SW480 (cell line): Measurements from ENCODE around the gene SCG3.
A peak's percentile ranks its signal among the peaks of the same experiment; 100 is the strongest.

Experiments used
- DNase-seq: peaks from one replicate; pipeline ENCODE4 v3.0.0-alpha.2; 2016; ENCODE audit warnings: low spot score

The SCG3 gene

DNA sequence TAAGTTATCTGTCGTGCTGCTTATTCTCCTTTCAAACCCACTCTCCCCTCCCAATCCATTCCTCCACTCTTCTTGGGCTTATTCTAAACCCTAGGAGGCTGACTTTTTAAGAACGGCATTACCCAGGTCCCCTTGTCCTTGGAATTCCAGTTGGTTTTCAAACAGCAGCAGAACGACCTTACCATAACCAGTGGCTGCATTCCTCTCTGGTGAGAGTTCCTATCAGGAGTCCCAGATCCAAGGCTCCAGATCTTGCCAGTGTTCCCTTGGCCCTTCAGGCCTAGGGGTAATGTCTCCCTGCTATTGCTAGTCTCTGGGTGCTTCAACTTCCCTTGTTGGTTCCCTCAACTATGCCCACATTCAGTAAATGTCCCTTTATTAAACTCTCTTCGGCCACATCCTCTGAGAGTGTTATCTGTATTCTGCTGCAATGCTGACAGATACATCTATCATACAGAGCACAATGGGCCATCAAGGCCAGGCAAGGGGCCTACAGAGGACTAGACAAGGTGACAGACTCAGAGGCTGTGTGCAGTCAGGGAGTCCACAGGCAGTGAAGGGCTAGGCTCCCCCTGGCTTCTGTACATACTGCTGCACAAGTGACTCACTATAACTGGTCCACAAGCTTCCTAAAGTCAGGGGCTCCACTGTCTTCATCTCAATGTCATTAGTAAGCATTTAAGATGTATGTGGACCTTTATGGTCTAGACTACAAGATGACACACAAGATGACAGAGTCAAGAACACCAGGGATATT lies 46.0 kb downstream of the SCG3 start:
- no peak for DNase-seq

DNA sequence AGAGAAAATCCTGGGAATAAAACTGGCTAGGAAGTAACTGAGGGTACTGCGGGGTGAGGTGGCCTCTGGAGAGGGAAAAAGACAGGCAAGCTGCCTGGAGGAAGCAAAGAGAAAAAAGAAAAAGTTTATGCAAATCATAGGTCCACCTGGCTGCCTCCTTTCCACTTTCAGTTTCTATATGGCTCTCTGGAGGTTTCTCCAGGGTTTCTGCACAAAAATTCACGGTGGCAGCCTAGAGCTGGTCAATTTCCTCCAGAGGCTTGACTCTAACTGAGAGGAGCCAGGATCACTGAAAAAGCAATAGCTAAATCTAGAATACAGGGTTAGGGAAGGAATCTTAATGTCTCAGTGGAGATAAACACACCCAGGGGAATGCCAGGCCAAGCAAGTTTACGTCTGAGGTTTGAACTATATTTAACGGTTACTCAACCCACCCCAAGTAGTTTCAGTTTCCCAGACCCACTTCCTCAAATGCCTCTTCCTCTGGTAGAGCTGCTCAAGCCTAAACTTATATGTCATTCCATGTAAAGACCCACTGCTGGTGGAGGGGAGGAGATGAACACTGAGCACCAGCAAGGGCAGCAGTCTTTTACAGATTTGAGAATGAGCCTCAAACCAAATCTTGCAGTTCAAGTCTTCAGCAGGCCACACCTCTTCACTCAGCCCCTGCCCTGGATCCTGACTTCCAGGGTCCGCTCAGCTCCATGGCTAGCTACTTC lies 50.4 kb downstream of the SCG3 start:
- no peak for DNase-seq

DNA sequence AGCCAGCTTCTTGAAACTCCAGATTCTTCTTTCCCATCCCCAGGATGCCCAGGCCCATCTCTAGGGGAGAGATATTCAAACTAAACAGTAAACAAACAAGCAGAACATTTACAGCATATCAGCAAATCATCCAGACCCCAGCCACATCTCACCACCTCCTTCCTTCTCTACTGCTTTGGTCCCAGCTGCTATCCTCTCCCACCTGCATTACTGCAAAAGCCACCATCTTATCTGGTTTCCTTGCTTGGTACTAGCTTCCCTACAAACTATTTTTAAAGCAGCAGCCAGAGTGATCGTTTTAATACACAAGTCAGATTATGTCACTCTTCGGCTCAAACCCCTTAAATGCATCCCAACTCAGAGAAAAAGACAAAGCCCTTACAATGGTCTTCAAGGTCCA lies 51.3 kb downstream of the SCG3 start:
- no peak for DNase-seq

DNA sequence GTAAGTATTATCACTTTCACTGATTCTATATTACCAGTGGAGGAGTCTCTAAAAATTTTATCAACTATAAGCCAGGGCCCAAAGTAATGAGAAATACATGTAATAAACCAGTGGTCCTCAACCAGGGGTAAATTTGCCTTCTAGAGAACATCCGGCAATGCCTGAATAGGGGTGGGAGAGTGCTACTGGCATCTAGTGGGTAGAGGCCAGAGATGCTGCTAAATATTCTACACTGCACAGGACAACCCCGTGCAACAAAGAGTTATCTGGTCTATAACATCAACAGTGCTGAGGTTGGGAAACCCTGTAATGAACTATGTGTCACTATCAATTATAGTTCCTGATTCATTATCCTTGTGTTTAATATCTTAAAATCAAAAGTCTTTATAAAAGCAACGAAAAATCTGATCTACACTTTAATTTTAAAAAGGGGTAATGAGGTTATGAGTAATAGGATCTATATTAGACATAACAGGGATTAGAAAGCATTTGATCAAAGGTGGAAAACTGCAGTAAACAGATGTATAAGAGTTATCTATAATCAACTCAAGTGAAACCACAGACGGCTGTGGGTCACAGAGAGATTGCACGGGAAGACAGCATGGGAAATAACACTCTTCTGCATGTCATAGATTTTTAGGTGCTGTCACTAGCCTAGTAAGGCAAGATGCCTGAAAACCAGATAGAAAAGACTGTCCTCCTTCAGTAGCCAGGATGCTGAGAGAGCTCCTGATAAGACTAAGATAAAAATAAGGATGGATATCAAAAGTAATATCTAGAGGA lies 54.1 kb downstream of the SCG3 start:
- no peak for DNase-seq

DNA sequence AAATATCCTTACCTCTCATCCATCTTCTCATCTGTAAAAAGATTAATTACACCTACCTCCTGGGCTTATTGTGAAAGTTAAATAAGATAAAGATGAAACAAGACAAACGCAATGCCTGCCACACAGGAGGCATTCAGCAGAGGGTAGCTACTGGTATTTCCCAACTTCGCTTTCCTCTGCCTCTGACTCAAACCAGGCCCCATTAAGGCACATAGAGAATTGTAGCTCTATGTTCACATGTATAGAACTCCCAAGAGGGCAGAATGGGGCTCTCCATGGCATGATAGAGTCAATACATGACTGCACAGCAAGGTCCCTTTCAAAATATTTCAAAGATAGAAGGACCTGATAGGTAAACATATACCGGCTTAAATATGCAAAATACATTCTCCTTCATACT lies 54.8 kb downstream of the SCG3 start:
- no peak for DNase-seq

DNA sequence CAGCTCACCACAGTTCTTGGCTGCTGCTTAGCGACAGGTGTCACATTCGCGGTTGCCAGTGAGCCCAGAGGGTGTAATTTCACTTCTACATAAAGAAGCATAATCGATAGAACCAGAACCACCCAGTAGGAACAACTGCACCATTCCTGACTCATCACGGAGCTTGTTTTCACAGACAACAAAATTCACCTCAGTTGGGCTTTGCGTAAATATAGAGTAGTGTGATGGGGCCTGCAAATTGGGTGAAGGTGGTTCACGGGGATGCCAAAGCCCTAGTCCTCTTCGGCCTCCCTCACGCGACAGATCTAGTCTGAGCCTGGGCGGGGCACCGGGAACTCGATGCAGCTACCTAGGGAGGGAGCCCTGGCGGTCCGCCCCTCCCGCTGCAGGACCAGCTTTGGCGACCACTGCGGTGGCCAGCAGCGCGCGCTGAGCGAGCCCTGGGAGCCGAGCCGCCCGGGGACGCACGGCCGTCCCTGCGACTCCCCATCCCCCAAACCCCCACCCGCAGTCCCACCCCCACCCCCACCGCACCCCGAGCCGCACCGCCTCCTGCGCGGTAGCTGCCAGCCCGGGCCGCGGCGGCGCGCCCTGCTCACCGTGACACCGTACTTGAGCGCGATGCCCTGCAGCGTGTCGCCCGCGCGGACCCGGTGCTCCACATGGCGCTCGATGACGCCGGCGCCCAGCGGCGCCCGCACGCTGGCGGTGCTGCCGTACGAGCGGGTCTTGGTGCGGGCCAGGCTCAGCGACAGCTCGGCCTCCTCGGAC lies 55.6 kb downstream of the SCG3 start:
- DNase-seq, result peak; percentile 58

GRCh38 chr15:51737522-51738305 lies 56.4 kb downstream of the SCG3 start, which contains the start of gene LYSMD2:
Gene LYSMD2 (minus strand): TSS chr15:51737655. CDS start chr15:51737622, 33 bp downstream.
- DNase-seq, result peak; percentile 35

GRCh38 chr15:51738553-51738952 lies 57.2 kb downstream of the SCG3 start:
- no peak for DNase-seq

GRCh38 chr15:51739061-51739712 lies 57.9 kb downstream of the SCG3 start:
- DNase-seq, result no peak

DNA sequence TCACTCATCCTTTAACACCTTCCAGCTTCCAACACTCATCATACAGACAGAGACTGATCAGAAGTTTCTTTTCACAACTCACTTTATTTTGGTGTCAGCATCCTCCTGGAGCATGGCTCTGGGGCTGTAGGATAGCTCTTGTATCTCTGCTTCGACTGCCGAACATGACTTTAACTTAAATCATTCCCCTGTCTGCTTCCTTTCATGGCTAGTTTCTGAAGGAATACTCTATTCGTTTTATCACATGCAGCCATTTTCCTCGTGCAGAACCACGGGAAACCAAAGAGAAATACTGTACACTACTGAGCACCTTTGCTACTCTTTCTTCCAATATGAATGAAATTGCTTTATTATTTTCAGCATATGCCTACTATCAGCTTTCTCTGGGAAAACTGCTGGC lies 68.0 kb downstream of the SCG3 start:
- no peak for DNase-seq

DNA sequence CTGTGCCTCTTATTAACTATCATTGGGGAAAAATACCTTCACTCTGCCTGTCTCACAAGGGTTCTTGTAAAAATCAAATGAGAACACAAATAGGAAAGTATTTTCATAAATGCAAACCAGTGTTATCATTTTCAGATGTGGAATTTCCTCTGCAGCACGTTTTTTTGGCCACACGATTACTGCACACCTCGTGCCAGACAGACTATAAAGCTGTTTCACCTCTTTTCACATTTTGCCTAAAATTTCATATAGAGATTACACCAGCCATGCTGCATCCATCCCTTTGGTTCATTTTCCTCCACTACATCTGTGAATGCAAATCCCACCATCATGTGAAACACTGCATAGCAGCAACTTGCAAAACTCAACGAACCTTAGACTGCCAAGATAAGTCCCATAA lies 68.9 kb downstream of the SCG3 start:
- no peak for DNase-seq

- DNase-seq, result peak; percentile 56
These were observed 69.7 kb downstream of the SCG3 start, which contains the start of gene TMOD2 for GRCh38 chr15:51750792-51751696. Gene TMOD2 (plus strand): TSS chr15:51751597. CDS start chr15:51766442, 14,845 bp downstream.

DNA sequence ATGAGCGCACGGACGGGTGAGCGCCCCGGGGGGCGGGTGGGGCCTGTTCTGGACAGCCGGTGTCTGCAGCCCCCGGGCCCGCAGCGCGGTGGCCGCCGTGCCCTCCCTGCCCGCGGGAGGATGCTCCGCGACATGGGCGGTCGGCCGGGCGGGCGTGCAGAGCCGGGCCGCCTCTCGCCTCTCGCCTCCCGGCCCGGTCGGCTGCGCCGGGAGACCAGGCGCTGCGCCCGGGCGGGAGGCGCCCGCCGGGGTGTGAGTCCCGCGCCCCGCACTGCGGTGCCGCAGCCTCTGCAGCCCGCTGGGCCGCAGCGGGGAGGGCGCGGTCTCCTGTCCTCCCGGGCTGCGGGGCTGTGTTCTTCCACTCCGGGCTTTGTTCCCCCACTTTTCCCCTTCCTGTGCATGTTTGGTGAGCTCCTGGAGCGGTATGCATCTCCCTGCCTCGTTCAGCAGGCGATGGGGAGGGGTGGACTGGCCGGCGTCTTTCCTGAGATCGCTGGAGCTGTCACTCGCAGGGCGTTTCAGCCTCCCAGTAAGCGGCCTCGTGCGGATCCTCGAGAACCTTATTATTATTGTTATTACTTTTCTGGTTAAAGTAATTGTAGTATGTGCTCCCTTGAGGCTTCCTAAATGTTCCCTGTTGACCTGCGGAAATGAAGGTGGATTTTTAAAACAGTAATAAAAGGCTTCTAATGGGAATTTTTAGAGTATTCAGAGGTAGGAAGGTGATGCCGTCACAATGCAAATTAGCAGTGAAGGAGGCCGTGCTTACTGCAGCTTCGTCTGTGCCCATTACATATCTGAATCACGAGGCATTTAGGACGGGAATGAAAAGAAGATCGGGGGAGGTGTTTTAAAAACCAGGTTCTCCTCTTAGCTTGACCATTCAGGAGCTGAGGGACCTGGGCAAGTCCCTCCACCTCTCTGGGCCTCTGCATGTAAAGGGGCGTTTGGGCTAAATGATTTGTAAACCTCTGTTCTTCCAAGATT lies 70.7 kb downstream of the SCG3 start:
- peak; percentile 59 for DNase-seq

DNA sequence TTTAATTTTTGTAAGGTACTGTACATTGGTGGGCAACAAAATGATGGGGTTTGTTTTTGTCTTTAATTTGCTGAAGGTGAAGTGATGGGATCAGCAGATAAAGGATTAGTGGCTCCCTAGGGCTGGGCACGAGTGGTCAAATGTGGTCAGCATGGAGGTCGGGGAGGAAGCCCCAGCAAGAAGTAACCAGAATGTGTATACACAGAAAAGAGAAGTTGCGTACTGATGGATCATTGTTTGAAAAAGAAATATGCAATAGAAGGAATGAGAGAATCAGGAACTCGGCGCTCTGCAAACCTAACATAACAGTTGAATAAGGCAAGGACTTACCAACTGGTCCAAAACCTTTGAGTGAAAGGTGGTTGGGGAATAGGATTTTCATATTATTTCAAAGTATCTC lies 71.6 kb downstream of the SCG3 start:
- DNase-seq, result no peak

GRCh38 chr15:51754267-51754666 lies 73.0 kb downstream of the SCG3 start:
- DNase-seq, result no peak

- DNase-seq, result no peak
These were observed 74.5 kb downstream of the SCG3 start for GRCh38 chr15:51755790-51756189.

DNA sequence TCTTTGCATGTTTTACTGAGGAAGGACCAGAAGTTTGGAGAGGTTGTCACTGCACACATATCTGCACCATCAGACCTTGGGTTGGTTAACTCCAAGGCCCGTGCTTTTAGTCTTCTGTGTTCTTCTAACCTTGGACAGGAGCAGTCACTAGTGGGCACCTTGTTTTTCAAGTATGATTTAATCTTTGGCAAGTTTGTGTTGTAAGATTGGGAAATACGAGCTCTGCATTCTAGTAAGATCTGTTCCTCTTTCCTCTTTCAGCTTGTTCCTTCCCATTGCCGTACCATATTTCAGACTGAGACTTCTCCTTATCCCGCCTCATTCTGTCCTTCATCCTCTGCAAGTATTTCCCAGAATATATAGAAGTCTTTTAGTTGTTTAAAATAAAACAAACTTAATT lies 75.2 kb downstream of the SCG3 start:
- no peak for DNase-seq

GRCh38 chr15:51757450-51757849 lies 76.1 kb downstream of the SCG3 start:
- no peak for DNase-seq
